Measurements from ENCODE around the gene SLC24A3.

DNA sequence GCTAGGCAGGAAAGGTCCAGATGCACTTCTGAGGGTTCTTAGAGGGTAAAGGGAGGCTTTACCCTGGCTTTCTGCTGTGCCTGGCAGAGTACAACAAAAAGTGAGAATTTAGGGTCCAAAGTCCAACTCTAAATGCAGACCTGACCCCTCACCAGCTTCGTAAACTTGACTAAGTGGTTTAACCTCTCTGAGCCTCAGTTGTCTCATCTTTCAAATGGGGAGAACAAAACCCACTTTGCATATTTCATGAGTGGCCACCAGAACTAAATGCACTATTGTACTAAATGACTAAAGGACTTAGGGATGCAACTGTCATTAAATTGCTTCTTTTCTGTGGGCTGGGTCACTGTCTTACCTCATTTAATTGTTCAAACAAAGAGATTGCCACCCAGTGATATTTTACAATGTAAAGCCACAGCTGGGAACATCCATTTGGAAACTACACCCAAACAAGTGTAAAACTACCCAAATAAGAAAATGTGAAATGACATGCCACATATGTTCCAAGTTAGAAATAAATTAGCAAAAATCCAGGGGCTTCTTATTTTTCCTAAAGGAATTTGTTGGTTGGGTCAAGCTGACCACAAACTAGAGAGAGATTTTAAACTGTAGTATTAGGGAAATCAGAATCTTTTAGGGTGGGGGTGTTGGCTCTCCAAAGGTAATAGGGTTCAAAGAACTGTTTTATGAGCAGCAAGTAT, 497.3 kb downstream of the SLC24A3 start:
- TF ChIP-seq, protein P1, sequence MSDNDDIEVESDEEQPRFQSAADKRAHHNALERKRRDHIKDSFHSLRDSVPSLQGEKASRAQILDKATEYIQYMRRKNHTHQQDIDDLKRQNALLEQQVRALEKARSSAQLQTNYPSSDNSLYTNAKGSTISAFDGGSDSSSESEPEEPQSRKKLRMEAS (IDR thresholded peaks at IDR 0.05) = no peak
- TF ChIP-seq RAD21 (CRISPR knock-in tag; IDR thresholded peaks at IDR 0.05) (no peak), ZNF260 (CRISPR knock-in tag; IDR thresholded peaks at IDR 0.05; ENCODE audit: borderline replicate concordance, low read depth) (no peak), EZH2 (conservative IDR thresholded peaks at IDR 0.05; ENCODE audit: low read depth, low read length) (no peak), GABPA (IDR thresholded peaks at IDR 0.05; ENCODE audit: low read depth, low read length) (no peak), GABPA (CRISPR knock-in tag; IDR thresholded peaks at IDR 0.05; ENCODE audit: low read depth) (no peak), REL (CRISPR knock-in tag; conservative IDR thresholded peaks at IDR 0.05) (no peak), CTCF (CRISPR knock-in tag; IDR thresholded peaks at IDR 0.05) (no peak), KDM5A (IDR thresholded peaks at IDR 0.05; ENCODE audit: borderline replicate concordance, low read length) (no peak), PHF8 (CRISPR knock-in tag; IDR thresholded peaks at IDR 0.05) (no peak)
- TF ChIP-seq, protein P2, sequence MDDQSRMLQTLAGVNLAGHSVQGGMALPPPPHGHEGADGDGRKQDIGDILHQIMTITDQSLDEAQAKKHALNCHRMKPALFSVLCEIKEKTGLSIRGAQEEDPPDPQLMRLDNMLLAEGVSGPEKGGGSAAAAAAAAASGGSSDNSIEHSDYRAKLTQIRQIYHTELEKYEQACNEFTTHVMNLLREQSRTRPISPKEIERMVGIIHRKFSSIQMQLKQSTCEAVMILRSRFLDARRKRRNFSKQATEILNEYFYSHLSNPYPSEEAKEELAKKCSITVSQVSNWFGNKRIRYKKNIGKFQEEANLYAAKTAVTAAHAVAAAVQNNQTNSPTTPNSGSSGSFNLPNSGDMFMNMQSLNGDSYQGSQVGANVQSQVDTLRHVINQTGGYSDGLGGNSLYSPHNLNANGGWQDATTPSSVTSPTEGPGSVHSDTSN (CRISPR knock-in tag; IDR thresholded peaks at IDR 0.05; ENCODE audit: borderline replicate concordance) = no peak
- TF ChIP-seq, protein P3, sequence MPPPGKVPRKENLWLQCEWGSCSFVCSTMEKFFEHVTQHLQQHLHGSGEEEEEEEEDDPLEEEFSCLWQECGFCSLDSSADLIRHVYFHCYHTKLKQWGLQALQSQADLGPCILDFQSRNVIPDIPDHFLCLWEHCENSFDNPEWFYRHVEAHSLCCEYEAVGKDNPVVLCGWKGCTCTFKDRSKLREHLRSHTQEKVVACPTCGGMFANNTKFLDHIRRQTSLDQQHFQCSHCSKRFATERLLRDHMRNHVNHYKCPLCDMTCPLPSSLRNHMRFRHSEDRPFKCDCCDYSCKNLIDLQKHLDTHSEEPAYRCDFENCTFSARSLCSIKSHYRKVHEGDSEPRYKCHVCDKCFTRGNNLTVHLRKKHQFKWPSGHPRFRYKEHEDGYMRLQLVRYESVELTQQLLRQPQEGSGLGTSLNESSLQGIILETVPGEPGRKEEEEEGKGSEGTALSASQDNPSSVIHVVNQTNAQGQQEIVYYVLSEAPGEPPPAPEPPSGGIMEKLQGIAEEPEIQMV (CRISPR knock-in tag; IDR thresholded peaks at IDR 0.05; ENCODE audit: low read depth) = no peak
- TF ChIP-seq, protein P4, sequence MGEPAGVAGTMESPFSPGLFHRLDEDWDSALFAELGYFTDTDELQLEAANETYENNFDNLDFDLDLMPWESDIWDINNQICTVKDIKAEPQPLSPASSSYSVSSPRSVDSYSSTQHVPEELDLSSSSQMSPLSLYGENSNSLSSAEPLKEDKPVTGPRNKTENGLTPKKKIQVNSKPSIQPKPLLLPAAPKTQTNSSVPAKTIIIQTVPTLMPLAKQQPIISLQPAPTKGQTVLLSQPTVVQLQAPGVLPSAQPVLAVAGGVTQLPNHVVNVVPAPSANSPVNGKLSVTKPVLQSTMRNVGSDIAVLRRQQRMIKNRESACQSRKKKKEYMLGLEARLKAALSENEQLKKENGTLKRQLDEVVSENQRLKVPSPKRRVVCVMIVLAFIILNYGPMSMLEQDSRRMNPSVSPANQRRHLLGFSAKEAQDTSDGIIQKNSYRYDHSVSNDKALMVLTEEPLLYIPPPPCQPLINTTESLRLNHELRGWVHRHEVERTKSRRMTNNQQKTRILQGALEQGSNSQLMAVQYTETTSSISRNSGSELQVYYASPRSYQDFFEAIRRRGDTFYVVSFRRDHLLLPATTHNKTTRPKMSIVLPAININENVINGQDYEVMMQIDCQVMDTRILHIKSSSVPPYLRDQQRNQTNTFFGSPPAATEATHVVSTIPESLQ (CRISPR knock-in tag; conservative IDR thresholded peaks at IDR 0.05) = no peak
